Limb (tissue), 2 donors: ENCODE data around the gene PI4KA.
"Not testable (repeated sequence)": the region's sequence is repeated elsewhere in the genome, so short reads cannot be mapped to it uniquely, and the experiment has no call there.

ENCODE experiments used
- DNase-seq, 2 donors: peaks; one replicate each; pipeline ENCODE4 v3.0.0-alpha.2; 2016; ENCODE audit errors: extremely low spot score in 2 of 2

PI4KA gene

DNA sequence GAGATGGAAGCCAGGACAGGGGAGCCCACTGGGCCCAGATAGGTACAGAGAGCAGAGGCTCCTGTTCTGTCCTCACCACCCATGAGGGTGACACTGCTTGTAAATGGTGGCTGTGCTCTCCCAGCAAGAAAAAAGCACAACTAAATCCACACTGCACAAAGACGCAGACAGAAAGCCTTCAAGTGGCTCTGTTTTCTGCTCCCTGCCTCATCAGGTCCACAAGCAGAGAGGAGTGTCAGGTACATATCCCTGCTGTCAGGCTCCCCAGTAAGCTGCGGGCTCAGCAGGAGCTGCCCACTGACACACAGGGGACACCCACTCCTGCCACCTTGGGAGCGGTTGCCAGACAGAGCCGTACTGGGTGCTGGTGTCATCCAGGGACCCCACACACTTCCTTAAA, 162.6 kb downstream of the PI4KA start:
- DNase-seq = not testable (repeated sequence)

DNA sequence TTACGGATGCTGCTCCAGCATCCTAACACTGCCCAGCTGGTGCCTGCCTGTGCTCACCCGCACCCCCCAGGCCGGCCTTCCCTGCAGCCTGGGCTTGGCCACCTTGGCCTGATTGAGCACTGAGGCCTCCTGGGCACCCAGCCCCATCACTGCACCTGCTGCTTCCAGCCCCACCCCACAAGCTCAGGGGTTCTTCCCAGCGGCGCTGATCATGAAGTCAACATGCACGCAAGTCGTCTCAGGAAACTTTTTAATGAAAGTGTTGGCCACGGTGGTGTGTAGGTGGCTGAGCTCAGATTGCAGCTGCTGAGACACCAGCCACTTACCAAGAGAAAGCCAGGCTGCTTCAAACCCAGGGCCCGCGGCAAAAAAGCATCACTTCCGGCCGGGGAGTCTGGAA, 163.4 kb downstream of the PI4KA start:
- not testable (repeated sequence) for DNase-seq

- DNase-seq = not testable (repeated sequence)
Observed at GRCh38 chr22:20694256-20694655, 164.4 kb downstream of the PI4KA start.

- not testable (repeated sequence) for DNase-seq
Observed at GRCh38 chr22:20692926-20693325, 165.7 kb downstream of the PI4KA start.

DNA sequence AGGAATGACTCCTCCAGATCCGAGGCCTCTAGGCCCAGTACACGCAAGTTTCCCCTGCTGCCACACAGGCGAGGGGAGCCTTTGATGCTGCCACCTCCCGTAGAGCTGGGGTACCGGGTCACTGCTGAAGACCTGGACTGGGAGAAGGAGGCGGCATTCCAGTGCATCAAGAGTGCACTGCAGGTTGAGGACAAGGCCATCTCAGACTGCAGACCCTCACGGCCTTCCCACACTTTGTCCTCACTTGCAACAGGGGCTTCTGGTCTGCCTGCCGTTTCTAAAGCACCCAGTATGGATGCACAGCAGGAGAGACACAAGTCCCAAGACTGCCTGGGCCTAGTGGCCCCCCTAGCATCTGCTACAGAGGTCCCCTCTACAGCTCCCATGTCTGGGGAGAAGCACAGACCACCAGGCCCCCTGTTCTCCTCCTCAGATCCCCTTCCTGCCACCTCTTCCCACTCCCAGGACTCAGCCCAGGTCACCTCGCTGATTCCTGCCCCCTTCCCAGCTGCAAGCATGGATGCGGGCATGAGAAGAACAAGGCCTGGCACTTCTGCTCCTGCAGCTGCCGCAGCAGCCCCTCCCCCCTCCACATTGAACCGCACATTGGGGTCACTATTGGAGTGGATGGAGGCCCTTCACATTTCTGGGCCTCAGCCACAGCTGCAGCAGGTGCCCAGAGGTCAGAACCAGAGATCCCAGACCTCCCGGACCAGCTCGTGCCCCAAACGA, 167.9 kb downstream of the PI4KA start:
- DNase-seq = not testable (repeated sequence)

DNA sequence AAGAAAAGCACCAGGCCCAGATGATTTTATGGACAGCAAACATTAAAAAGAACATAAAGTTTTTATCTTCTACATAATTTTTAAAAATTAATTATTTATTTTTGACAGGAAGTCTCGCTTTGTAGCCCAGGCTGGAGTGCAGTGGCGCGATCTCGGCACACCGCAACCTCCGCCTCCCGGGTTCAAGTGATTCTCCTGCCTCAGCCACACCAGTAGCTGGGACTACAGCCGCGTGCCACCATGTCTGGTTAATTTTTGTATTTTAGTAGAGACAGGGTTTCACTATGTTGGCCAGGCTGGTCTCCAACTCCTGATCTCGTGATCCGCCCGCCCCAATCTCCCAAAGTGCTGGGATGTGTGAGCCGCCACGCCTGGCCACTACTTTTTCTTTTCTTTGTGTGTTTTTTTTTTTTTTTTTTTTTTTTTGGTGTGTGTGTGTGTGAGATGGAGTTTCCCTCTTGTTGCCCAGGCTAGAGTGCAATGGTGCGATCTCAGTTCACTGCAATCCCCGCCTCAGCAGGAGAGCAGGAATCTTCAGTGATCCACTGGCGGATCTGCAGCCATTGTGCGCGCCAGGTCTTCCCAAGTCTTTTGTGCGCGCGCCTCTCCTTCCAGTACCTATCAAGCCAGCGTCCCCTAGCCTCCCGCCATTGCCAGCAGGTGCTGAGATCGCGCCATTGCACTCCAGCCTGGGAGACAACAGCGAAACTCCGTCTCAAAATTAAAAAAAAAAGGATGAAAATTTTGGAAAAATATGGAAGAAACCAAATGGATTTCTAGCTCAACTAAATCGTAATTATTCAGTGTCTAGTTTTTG, 171.0 kb downstream of the PI4KA start:
- DNase-seq = not testable (repeated sequence)

- not testable (repeated sequence) for DNase-seq
Observed at GRCh38 chr22:20685764-20686163, 172.8 kb downstream of the PI4KA start.

GRCh38 chr22:20678792-20679435, 179.7 kb downstream of the PI4KA start:
- DNase-seq = not testable (repeated sequence)

GRCh38 chr22:20677684-20678242, 180.8 kb downstream of the PI4KA start:
- DNase-seq = no peak

DNA sequence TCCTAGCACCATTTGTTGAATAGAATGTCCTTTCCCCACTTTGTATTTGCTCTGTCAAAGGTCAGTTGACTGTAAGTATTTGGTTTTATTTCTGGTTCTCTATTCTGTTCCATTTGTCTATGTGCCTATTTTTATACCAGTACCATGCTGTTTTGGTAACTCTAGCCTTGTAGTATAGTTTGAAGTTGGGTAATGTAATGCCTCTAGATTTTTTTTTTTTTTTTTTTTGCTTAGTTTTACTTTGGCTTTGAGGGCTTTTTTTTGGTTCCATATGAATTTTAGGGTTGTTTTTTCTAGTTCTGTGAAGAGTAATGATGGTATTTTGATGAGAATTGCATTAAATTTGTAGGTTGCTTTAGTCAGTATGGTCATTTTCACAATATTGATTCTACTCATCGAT, 183.0 kb downstream of the PI4KA start:
- DNase-seq = not testable (repeated sequence)

- DNase-seq = no peak
Observed at GRCh38 chr22:20674998-20675397, 183.6 kb downstream of the PI4KA start.

DNA sequence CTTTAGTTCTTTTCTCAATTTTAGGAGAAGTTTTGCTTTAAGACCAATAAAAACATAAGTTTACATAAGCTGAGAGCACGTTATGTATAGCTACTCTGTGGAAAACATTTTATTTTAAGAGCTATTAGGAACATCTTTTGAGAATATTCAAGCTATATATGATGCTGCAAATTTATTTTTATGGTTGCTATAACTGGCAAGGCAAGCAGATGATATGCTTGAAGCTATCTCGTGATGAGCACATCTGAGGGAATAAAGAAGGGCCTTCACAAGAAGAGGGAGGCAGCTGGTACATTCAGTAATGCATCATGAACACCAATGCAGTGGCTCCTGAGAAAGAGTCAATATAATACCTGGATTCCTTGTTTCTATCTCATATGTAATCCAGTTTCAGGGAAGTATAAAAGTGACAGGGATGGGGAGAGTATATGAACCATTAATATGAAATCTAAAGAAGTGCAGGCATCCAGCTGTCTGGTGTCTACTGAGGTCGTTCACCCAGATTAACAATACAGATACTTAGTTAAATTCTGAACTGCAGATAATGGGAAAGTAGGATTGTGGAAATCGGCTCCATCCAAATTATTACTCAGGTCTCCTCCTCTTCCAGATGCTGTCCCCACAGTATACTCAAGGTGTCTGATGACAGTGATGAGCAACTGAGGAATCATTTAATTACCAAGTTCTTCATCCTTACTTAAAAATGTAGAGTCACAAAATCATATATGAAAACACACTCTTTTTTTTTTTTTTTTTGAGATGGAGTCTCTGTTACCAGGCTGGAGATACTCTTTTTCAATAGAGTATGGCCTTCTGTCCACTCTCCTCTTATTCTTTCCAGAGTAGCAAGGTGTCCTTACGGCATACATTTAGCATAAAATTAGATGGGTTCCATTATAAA, 185.1 kb downstream of the PI4KA start:
- DNase-seq = no peak

DNA sequence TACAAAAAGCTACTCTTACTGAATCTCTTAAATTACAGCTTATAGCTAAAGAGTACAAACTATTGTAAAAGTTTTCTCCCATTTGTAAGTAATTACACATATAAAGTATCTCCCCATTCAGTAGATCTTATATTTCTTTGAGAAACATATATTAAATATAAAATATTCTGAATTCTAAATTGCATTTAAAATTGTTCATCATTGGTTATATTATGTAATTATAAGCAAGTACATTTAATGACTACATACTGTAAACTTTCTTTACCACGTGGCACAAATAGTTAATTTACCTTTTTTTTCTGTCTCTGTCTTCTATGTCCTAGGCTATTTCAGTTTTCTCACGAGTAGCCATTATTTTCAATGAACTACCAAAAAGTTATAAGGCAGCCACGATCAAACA, 185.9 kb downstream of the PI4KA start:
- DNase-seq = no peak

DNA sequence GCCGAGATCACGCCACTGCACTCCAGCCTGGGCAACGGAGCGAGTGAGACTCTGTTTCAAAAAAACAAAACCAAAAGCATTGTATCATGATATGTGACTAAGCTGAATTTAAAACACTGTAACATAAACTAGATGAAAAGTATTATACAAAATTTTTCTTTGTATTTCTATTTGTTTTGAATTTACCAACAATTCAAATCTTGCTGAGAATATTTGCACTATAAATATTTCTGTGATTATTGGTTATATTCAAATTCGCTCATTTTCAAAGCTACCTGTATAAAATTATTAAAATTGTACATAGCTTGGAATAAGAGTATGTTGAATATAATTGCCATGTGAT, 186.6 kb downstream of the PI4KA start:
- no peak for DNase-seq

DNA sequence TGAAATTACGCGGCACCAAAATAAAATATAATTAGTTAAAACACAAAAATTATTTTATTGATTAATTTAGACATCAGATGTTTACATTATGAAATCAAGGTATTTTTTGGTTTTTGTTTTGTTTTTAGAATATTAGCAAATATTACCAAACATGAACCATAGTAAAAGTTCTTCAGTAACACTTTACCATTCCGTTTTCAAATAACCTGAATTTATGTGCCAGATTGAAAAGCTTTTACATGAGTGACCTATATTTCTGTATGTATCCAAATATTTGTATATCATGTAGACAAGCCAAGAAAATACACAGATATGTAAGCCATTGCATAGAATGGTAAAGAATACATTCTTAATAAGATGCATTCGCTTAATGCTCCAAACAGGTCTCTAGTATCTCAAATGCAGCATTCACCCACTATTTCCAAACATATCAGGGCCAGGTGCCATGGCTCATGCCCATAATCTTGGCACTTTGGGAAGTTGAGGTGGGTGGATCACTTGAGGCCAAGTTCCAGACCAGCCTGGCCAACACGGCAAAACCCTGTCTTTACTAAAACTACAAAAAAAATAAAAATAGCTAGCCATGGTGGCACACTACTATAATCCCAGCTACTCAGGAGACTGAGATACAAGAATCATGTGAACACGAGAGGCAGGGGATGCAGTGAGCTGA, 187.1 kb downstream of the PI4KA start:
- DNase-seq = no peak

GRCh38 chr22:20670457-20671261, 188.0 kb downstream of the PI4KA start:
- DNase-seq = not testable (repeated sequence)

DNA sequence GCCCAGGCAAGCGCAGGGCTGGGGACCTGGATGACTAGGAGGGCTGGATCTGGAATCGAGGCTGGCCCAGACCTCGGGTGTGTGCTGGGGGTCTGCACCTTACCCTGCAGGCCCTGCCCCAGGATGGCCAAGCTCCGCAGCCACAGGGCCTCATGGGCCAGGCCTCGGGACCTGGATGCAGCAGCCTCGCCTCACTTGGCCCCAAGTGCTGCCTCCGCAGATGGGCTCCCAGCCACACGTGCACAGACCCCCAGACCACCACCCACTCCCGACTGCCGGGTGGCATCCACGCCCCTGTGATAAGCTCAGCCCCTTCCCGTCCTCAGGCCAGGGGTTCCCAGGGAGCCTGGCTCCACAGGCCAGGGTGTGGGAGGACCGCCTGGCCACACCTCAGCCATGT, 188.7 kb downstream of the PI4KA start:
- not testable (repeated sequence) for DNase-seq

- not testable (repeated sequence) for DNase-seq
Observed at GRCh38 chr22:20669471-20669870, 189.1 kb downstream of the PI4KA start.

DNA sequence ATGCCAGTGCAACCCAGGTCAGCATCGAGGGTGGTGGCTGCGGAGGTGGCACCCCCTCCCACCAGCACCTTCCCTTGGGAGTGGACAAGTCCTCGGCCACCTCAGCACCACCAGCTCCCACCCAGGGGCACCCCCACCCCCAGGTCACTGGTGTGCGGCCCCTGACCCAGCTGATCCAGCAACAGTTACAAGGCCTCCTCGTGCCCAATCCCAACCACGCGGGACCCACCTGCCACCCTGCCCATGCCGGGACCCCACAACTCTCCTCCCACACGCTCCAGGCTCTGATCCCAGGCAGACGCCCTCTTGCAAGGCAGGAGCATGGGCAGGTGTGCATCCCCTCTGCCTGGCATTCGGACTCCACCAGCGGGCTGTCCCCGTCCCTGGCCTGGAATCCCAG, 189.8 kb downstream of the PI4KA start:
- not testable (repeated sequence) for DNase-seq
